B cell (primary cell): ENCODE results near the gene HDHD3. TPM values are rescaled to one million over a fixed set of nuclear protein-coding genes. Genes with fewer than 3 reads are reported as not detected.
"Not testable (repeated sequence)": the region's sequence is repeated elsewhere in the genome, so short reads cannot be mapped to it uniquely, and the experiment has no call there.

Experiments
- ATAC-seq: fragments of 200-7000 bp; cut with Tn5 transposase; one replicate; pipeline ENCODE4 v1.10.0; 2021; ENCODE audit warnings: low read depth, mild to moderate bottlenecking, moderate number of reproducible peaks, moderate library complexity
- CTCF ChIA-PET: fragments of 350-600 bp; sonication (Branson Sonifier 250); formaldehyde crosslinking; loops from one replicate; lab custom pipeline; 2021; ENCODE audit warnings: antibody characterized with exemption, inconsistent platforms; lab: Charles Lee
- POLR2A ChIA-PET: fragments of 350-600 bp; sonication (Branson Sonifier 250); formaldehyde crosslinking; loops from one replicate; lab custom pipeline; 2021; ENCODE audit warnings: antibody characterized with exemption; lab: Charles Lee
- DNase-seq: peaks from one replicate; pipeline ENCODE4 v3.0.0; 2013
- H2AFZ ChIP-seq: 2 replicates; pipeline ENCODE4 v1.6.1; 2012; ENCODE audit warnings: mild to moderate bottlenecking, low read depth, low read length; ENCODE audit not compliant: insufficient read depth, poor library complexity, severe bottlenecking
- H3K27ac ChIP-seq, 2 donors: 1 replicate in 1 of 2; 2 replicates in 1 of 2; pipeline ENCODE4 v1.5.1; 2012 to 2013; ENCODE audit warnings: low read length in 2 of 2, mild to moderate bottlenecking in 2 of 2, moderate library complexity in 1 of 2
- H3K27me3 ChIP-seq, 4 experiments: fragments of 200-600 bp in 1 of 4; sonication (generic) in 1 of 4; replicated peaks in 1 of 4; 1 replicate in 2 of 4; 2 replicates in 2 of 4; pipeline versions ENCODE4 v1.6.1 to v1.7.0; 2013 to 2016; ENCODE audit warnings: low read length in 3 of 4, mild to moderate bottlenecking in 2 of 4, mixed read lengths in 1 of 4, moderate library complexity in 1 of 4; ENCODE audit not compliant: insufficient read depth in 4 of 4, control insufficient read depth in 3 of 4; ENCODE audit errors: control extremely low read depth in 1 of 4
- H3K36me3 ChIP-seq, 2 experiments: replicated peaks in 1 of 2; 1 replicate in 1 of 2; 2 replicates in 1 of 2; pipeline versions ENCODE4 v1.6.1 to v1.7.1; 2013; ENCODE audit warnings: low read length in 1 of 2; ENCODE audit not compliant: insufficient read depth in 2 of 2, control insufficient read depth in 1 of 2; ENCODE audit errors: control extremely low read depth in 1 of 2, extremely low read depth in 1 of 2
- H3K4me1 ChIP-seq, 2 donors: fragments of 200-600 bp in 1 of 2; sonication (generic) in 1 of 2; 1 replicate in 1 of 2; 2 replicates in 1 of 2; pipeline versions ENCODE4 v1.5.1 to v1.6.1; 2013 to 2017; ENCODE audit warnings: low read length in 2 of 2; ENCODE audit not compliant: control insufficient read depth in 2 of 2, insufficient read depth in 2 of 2
- H3K4me2 ChIP-seq: replicated peaks from 2 replicates; pipeline ENCODE3; 2012; ENCODE audit warnings: mild to moderate bottlenecking, low read depth, low read length; ENCODE audit not compliant: poor library complexity, severe bottlenecking
- H3K4me3 ChIP-seq, 5 experiments: fragments of 200-600 bp in 1 of 5; sonication (generic) in 1 of 5; 1 replicate in 3 of 5; 2 replicates in 2 of 5; pipeline versions ENCODE4 v1.5.1 to v1.7.0; 2011 to 2016; ENCODE audit warnings: low read length in 4 of 5, mild to moderate bottlenecking in 4 of 5, low read depth in 2 of 5, control low read depth in 1 of 5, moderate library complexity in 1 of 5; ENCODE audit not compliant: insufficient read depth in 1 of 5; ENCODE audit errors: control extremely low read depth in 1 of 5, extremely low read depth in 1 of 5
- H3K79me2 ChIP-seq: fragments of 200-600 bp; sonication (generic); one replicate; pipeline ENCODE4 v1.6.0; 2016; ENCODE audit warnings: low read length; ENCODE audit not compliant: control insufficient read depth, insufficient read depth
- H3K9ac ChIP-seq: fragments of 200-600 bp; sonication (generic); 2 replicates; pipeline ENCODE4 v1.6.1; 2017; ENCODE audit warnings: mild to moderate bottlenecking, low read length, moderate library complexity
- H3K9me3 ChIP-seq, 3 donors: one replicate each; pipeline versions ENCODE4 v1.6.1 to v1.7.1; 2013; ENCODE audit warnings: low read length in 2 of 3; ENCODE audit not compliant: control insufficient read depth in 2 of 3, insufficient read depth in 1 of 3; ENCODE audit errors: control extremely low read depth in 1 of 3
- H4K20me1 ChIP-seq: 2 replicates; pipeline ENCODE4 v1.6.0; 2012; ENCODE audit warnings: mild to moderate bottlenecking, low read length; ENCODE audit not compliant: insufficient read depth, control insufficient read depth, poor library complexity, severe bottlenecking
- H3K27ac Mint-ChIP-seq: one replicate; pipeline ENCODE4 v1.8.0; 2021; ENCODE audit warnings: mixed read lengths
- H3K27me3 Mint-ChIP-seq: one replicate; pipeline ENCODE4 v1.8.0; 2021; ENCODE audit warnings: mixed read lengths
- H3K4me1 Mint-ChIP-seq: one replicate; pipeline ENCODE4 v1.8.0; 2021; ENCODE audit warnings: mixed read lengths
- H3K4me3 Mint-ChIP-seq: one replicate; pipeline ENCODE4 v1.8.0; 2021; ENCODE audit warnings: mixed read lengths
- H3K9me3 Mint-ChIP-seq: one replicate; pipeline ENCODE4 v1.8.0; 2022; ENCODE audit warnings: mixed read lengths; ENCODE audit not compliant: insufficient read depth
- CTCF ChIP-seq: fragments of 200-600 bp; IDR thresholded peaks from one replicate; pipeline ENCODE4 v1.8.0; 2022; ENCODE audit warnings: antibody characterized with exemption, mild to moderate bottlenecking
- EZH2 ChIP-seq: IDR thresholded peaks from 2 replicates; pipeline ENCODE4 v1.6.1; 2012; ENCODE audit warnings: borderline replicate concordance, low read depth, mild to moderate bottlenecking, moderate library complexity, low read length; ENCODE audit not compliant: insufficient read depth, poor library complexity, severe bottlenecking
- WGBS: methylation state at CpG from one replicate; pipeline ENCODE4 v1.1.5; 2013; ENCODE audit warnings: missing lambda C conversion rate; ENCODE audit not compliant: insufficient coverage; 5-methylcytosine and 5-hydroxymethylcytosine counted together
- intact Hi-C: fragments of 100-400 bp; cut with micrococcal nuclease; formaldehyde crosslinking; loops from one replicate; pipeline ENCODE4 v1.10.0; 2022
- polyA plus RNA-seq: library from polyadenylated mRNA; depleted of rRNA; stranded (reverse); fragments of >200 nt; gene quantifications from 2 replicates; pipeline ENCODE4 v1.2.3, GENCODE V29; 2012
- total RNA-seq, 2 donors: library from RNA; stranded (reverse); fragments of 120-200 nt in 1 of 2; gene quantifications; 1 replicate in 1 of 2; 2 replicates in 1 of 2; pipeline versions ENCODE4 v1.2.3 to v1.2.4, GENCODE V29; 2013 to 2022

The HDHD3 gene
- total and polyA plus RNA-seq, 2 donors (not counting 1 experiment from before 2014, with no cell fraction given), result 26.2 to 36.3 TPM

- H3K4me1 Mint-ChIP-seq, result peaks cover 25% of the 10 kb centered on the region
- H3K27me3 Mint-ChIP-seq, H3K27me3 ChIP-seq, H3K79me2 ChIP-seq, H2AFZ ChIP-seq, H3K4me3 ChIP-seq, DNase-seq, H3K4me3 Mint-ChIP-seq, H3K9me3 Mint-ChIP-seq, POLR2A ChIA-PET, H3K27ac ChIP-seq, H3K9ac ChIP-seq, H3K9me3 ChIP-seq, H4K20me1 ChIP-seq, H3K4me2 ChIP-seq, intact Hi-C loops, CTCF ChIA-PET, ATAC-seq: not testable (repeated sequence)
- peak overlapping the region; percentile 32 for H3K27ac Mint-ChIP-seq
- 74% methylated on average over 14 of the region's 24 CpGs for WGBS
- Histone ChIP-seq H3K4me1 (peaks cover 7 to 21% of the 10 kb centered on the region in 2 donors), H3K36me3 (peaks cover 0 to 12% of the 10 kb centered on the region in 2 experiments)
These were observed 2.5 kb upstream of the HDHD3 start for GRCh38 chr9:113379094-113379828.

- ChIA-PET CTCF (interaction anchor here (0.6 to 1.4 kb wide), 4 partner anchors 22 to 307 kb away, joined by 3 to 5 read pairs (median 4); no protein-coding TSS in a partner anchor), POLR2A (interaction anchor here (0.7 to 2.0 kb wide), 5 partner anchors 26 to 154 kb away, joined by 3 to 11 read pairs (median 3); partner anchors contain the start of genes ALAD, BSPRY, C9orf43 and POLE3)
- H2AFZ ChIP-seq, result peak overlapping the region; percentile 19
- no peak for DNase-seq
- no peak overlapping the region for H3K27ac ChIP-seq
- peak overlapping the region; percentile 100 for H3K4me2 ChIP-seq
- H3K27me3 Mint-ChIP-seq, result no peaks in the 10 kb centered on the region
- WGBS, result 100% methylated on average over 3 of the region's 6 CpGs
- peak overlapping the region; percentile 84 for H3K9ac ChIP-seq
- no peak for ATAC-seq
- H3K27me3 ChIP-seq, result no peaks in the 10 kb centered on the region
- peak overlapping the region; percentile 67 for H3K27ac Mint-ChIP-seq
- H3K9me3 ChIP-seq, result no peaks in the 10 kb centered on the region
- H3K79me2 ChIP-seq, result peaks cover 5% of the 10 kb centered on the region
- TF ChIP-seq CTCF (no peak), EZH2 (no peak)
- peaks cover 16% of the 10 kb centered on the region for H3K4me1 Mint-ChIP-seq
- H3K4me3 ChIP-seq, result peak overlapping the region in 3 of 5 experiments; percentile 30 to 97 (median 85)
- intact Hi-C loops, result loop anchor here (1.0 kb wide), 3 partner anchors 26 to 35 kb away; partner anchors contain the start of genes ALAD, C9orf43, POLE3 and WDR31
- peak overlapping the region; percentile 84 for H3K4me3 Mint-ChIP-seq
- no peaks in the 10 kb centered on the region for H4K20me1 ChIP-seq
- peaks cover 4 to 14% of the 10 kb centered on the region in 2 donors for H3K4me1 ChIP-seq
- peaks cover 0 to 25% of the 10 kb centered on the region in 2 experiments for H3K36me3 ChIP-seq
- H3K9me3 Mint-ChIP-seq, result no peaks in the 10 kb centered on the region
These were observed 1.4 kb downstream of the HDHD3 start for GRCh38 chr9:113375057-113376023.
